ELR (cell line): ENCODE data around the gene FAM131A.

ENCODE experiments used
- DNase-seq: peaks from one replicate; pipeline ENCODE4 v3.0.0-alpha.2; 2015; ENCODE audit warnings: low read depth

FAM131A gene

DNA sequence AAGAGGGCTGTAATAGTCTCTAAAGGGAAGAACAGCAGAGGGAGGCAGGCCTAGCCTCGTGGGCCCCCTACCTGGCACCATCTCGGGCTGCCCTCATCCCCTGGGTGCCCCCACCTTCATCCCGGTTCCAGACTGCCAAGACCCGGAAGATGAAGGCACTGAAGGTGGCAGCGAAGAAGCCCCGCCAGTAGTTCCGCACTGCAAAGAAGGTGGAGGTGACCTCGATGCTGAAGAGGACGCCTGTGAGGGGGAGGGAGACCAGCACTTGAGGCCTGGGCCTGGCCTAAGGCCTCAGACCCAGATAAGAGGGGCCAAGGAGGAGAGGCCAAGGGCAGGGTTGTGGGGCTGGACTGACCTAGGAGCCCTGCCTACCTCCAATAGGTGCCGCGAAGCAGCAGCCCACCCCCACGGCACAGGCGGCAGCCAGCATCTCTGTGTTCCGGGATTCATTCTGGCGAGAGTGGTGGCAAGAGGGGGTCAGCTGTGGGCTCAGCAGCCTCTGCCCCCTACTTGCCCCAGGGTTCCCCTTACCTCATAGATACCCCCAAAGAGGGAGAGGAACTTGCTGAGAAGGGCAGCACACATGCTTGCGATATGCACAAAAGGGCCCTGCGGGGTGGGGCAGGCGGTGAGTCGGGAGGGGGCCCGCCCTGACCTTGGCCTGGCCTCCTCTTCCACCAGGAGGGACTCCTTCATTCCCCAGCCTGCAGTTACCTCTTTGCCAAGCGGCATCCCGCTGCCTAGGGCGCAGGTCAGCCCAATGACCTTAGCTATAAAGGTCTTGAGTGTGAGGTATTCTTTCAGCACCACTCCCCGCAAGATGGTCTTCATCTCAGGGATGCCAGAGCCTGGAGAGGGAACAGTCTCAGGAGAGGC is 20.1 kb downstream of the FAM131A start:
- no peak for DNase-seq

DNA sequence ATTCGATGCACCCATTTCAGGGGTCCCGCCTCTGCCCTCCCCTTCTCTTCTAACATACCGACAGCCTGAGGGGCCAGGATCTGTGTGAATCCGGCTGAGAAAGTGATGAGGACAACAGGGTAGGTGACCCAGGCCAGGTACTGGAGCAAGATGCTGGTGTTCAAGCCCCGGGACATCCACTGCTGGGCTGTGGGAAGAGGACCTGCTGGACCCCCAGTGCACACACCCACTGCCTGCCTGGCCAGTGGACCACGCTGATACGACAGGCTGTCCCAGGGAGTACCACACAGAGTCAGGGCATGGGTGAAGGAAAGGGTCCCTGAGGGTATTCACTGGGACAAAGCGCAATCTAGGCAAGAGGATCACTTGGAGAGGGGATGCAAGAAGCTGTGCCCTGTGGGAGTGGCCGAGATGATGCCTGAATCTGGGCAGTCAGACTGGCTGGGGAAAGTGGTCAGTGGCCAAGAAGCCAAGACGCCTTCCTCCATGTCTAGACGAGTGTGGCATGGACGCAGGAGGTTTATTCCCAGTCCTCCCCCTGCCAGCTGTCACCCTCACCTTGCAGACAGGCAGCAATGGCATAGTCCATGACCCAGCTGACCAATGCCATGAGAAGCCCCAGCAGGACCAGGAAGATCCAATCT is 20.8 kb downstream of the FAM131A start:
- DNase-seq: no peak

DNA sequence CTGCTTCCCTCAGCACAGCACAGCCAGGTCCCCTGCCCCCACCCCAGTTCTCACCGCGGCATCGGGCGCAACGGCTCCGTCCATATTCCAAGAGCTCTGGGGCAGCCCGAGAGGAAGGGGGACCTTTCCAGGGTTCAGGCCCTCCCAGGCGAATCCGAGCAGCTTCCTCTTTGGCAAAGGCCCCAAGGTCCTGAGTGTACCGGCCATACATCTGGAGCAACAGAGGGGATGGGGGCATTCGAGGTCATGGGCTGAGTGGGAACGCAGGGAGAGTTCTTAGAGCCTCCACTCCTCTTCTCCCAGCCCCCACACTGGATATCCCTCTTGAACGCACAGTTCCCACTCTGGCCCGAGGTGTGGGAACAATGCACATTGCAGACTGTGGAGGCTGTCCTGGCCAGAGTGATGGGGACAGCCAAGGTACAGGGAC is 21.5 kb downstream of the FAM131A start:
- DNase-seq: no peak

DNA sequence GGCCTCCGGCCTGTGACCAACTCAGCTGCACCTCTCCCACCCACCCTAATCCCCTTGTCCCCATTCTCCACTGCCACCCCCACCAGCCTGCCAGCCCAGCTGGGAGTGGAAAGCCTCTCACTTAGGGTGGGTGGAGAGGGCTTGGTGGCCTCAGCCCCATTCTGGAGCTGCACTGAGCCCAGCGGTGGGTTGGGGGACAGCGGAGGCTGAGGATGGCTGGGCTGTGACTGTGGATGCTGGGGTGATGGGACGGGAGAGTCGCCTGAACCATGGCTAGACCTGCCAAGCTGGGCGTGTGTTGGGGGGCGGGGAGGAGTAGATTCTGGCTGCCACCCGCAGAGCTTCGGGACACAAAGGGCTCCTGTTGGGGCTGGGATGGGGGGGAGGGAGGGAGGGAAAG is 22.2 kb downstream of the FAM131A start:
- no peak for DNase-seq

DNA sequence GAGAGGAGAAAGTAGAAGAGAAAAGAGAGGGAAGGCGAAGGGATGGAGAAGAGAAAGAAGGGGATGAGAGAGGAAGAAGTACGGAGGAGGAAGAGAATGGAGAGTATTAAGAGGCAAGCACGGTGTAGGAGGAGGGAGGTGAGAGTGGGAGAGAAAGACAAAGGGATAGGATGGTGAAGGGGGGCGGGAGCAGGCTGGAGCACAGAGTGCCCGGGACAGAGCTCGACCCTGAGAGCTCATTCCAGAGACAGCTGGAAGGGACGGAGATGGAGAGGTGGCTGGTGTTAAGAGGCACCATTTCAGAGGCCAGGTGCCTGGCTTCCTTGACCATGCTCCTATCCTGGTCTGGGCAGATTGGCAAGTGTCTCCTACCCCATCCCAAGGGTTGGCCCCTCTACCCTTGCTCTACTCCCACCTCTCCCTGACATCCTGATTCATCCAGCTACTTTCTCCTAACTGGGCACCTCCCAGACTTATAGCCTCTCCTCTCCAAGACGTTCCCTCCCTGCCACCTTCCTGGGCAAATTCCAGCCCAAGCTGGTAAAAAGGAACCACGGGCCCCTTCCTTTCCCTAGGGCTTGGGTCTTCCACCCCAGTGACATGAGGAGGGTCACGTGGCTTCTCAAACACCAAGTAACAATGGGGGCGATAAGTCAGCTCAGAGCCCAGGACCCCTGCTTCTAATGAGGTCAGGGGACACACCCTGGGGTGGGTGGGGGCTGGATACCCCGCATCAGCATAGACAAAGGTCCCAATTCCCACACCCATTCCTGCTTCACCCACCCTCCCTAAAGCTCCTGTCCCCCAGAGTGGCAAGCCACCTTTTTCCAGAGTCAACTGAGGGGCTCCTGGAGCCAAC is 22.9 kb downstream of the FAM131A start:
- no peak for DNase-seq

DNA sequence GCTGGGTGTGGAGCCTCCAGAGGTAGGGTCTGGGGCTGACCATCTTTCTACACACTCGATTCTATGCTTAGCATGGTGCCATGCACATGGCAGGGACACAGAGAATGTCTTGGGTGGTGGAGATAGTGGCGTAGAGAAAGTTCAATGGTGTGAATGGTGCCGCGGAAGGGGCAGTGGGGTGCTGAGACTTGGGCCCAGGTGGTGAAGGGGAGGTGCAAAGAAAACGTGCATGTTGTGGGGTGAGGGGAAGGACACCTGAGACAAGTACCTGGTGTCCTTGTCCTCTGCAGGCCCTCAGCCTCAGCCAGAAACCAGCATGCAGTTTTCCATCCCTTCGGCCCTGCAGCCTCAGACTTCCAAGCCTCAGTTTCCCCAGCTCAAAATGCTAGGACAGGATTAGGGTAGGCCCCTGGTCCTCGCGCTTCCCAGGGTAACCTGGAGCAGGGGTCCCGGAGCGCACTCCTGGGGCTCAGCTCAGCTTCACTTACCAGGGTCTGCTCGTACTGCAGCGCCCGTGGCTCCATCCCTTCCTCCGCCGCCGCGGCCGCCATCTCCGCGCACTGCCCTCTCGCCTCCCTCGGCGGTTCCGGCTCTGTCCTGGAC is 23.6 kb downstream of the FAM131A start:
- no peak for DNase-seq

DNA sequence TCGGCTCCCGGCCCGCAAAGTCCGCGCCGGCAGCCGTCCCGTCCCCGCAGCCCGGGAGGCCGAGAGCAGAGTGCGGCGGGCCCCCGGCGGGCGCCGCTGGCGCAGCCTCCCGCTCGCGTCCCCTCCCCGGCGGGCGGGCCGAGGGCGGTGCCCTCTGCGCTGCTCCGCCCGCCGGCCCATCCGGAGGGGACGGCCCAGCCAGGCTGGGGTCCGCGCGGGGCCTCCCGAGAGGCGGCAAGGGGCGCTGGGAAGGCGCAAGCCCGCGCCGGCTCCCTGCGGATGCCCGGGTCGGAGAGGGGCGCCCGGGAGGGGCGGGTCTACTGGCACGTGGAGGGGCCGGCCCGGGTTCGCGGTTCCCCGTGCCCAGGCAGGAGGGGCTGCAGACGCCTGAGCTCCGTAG is 24.1 kb downstream of the FAM131A start, which contains the start of the genes CLCN2 and POLR2H:
Gene CLCN2 (minus strand): TSS at position 74 of the 400 bp plus-strand sequence. CDS start 126 bp downstream, outside the sequence.
Gene POLR2H (plus strand): TSS at position 179 of the 400 bp plus-strand sequence. CDS start 1,783 bp downstream, outside the sequence.
- peak; percentile 65 for DNase-seq

DNA sequence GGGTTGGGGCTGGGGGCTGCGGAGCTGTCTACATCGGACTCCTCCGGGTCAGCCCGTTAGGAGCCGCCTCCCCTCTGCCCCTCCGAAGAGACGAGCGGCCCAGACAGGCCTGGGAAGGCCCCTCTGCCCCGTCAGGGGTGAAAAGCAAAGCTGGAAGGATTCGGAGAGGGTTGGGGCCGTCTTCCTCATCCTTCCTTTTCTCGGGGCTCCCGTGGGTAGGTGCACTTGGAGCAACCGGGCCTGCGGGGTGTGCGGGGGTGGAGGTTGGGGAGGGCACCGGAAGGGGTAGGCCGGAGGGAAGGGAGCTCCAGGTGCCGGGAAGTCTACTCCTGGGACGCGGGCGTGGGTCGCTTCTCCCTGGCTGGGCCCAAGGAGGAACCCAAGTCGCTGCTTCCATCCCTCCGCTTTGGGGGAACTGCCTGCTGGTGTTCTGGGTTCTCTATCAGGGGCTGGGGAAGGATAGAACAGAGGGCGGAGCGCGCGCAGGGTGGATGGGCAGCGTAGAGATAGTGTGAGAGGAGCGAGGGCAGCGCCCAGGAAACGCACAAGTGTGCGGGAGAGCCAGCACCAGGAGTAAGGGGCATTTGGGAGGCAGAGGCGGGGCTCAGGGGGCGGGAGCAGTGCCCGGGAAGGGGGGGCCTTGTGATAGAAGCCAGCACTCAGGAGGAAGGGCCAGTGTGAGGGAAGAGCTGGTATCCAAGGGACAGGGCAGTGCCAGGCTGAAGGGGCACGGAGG is 24.7 kb downstream of the FAM131A start:
- DNase-seq: peak; percentile 72

DNA sequence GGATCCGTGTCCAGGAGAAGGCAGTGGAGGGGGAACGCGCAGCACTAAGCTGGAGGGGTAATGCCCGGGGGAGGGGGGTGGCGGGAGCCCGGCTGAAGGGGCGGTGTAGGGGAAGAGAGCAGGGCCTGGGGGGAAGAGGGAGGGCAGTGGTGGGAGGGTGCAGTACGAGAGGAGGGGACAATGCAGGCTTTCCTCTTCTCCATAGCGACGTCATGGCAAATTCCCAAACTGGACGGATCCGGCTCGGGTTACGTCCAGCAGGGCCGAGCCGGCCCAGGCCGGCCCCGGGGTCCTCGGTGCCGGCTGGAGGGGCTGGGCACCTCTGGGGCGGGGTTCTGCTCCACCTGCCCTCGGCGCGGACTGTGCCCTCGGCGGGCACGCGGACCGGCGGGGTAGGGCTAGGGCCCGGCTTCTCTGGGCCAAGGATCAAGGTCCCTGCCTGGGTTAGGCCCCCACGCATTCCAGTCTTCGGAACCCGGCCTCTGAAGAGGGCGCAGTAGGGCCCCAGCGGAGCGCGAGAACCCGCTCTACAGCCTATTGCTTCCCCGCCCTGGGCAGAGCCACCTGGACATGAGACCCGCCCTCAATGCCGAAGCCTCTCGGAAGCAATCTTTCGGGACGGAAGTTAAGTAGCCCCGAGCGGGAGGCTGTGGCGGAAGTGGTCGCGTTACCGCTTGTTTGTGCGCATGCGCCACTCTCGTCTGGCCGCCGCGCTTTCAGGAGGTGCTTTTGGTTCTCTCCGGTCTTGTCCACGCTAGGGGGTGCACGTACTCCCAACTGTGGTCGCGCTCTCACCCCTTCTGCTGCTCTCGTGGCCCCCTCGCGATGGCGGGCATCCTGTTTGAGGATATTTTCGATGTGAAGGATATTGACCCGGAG is 25.5 kb downstream of the FAM131A start:
- DNase-seq: peak; percentile 99

DNA sequence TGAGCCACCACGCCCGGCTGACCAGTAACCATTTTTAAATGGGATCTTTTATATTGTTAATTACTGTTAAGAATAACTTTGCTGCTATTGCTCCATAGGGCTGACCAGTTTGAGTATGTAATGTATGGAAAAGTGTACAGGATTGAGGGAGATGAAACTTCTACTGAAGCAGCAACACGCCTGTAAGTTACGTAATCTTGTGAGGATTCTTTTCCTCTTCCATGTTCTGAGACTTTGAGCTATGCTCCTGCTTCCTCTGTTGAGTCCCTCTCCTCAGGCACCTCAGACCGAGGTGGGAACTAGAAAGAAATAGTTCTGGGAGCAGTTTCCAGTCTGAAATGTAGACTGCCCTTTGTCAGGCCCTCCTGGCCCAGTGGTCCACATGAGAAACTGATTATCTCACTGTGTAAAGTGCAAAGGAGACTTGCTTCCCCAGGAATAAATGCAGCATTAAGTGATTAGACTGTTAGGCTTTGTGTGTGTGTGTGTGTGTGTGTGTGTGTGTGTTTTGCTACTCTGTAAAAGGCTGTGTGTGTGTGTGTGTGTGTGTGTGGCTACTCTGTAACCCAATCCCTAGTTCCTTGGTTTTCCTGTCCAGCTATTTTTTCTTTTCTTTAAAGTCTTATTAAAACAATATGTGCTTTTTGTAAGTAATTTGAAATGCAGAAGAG is 29.4 kb downstream of the FAM131A start:
- no peak for DNase-seq

DNA sequence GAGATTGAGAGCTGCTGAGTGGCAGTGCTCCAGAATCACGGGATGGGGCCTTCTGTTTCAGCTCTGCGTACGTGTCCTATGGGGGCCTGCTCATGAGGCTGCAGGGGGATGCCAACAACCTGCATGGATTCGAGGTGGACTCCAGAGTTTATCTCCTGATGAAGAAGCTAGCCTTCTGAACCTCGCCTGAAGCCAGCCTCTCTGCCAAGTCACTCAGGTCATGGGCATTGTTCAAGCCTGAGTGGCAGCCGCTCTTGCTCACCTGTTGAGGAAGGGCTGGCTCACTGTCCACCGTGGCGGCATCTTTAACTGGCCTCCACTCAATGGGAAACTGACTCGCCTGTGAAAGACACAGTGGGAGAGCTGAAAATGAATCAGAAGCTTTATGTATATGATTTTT is 30.7 kb downstream of the FAM131A start:
- DNase-seq: no peak

DNA sequence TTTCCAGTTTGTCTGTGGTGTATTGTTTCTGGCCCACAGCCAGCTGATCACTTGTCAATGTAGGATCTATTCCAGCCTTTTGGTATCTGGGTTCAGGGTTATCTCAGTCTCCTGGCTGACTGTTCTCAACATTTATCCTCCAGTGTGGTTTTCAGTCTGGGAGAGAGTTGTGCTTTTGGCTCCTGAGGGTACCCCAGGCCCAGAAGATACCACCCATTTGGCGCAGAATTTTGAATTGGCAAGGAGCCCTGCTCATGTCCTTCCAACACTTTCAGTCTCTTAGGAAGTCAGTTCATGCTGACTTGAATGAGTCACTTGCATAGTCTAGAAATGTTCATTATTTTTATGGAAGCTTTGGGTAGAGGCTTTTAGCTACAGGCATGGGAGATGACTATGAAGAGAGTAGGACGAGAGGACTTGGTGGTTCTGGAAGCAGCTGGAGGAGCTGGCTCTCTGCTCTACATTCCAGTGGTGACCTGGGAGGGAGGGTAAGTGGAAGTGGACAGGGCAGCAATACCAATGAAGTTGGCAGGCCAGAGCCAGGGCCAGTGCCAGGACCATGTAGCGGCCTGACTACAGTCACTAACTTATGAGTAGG is 31.3 kb downstream of the FAM131A start:
- peak; percentile 34 for DNase-seq

DNA sequence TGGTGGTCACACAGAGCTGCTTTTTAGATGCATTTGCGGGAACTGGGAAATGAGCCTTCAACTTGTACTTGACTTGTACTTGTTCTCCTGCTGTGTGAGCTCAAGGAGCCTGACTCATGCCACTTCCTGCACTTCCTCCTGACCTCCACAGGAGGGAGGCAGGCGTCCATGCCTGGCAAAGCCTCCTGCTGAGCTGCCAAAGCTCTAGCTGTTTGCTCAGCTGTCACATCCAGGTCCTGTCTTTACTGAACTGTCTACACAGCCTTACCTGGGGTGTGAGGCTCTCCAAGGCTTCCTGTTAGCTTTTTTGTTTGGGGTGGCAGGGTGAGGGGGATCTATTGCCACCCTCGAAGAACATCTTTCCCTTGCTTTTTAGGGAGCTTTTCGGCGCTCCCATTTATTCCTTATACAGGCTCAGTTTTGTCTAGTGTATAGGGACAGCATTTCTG is 34.2 kb downstream of the FAM131A start:
- DNase-seq: peak; percentile 89

DNA sequence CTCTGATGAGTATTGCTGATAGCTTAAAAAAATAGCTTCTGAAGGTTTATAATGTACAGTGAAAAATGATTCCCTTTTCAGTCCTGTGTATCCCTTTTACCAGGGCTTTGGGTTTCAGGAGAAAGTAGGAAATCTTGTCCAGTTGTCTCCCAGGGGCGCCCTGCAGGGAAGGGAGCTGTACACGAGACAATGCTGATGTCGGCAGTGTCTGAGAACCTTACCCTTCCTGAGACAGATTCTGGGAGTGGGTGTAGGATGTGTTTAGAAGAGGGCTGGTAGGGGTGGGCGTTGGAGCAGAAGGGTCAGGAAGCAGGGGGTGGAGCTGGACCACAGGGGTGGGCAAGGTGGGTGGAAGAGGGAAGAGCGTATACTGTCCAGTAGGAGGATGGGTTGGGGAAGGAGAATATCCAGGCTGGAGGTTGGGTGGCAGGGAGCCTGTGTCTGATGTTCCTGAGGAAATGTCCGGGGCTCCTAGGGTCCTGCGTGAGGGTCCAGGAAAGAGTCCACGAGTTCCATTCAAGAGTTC is 35.0 kb downstream of the FAM131A start:
- DNase-seq: no peak

DNA sequence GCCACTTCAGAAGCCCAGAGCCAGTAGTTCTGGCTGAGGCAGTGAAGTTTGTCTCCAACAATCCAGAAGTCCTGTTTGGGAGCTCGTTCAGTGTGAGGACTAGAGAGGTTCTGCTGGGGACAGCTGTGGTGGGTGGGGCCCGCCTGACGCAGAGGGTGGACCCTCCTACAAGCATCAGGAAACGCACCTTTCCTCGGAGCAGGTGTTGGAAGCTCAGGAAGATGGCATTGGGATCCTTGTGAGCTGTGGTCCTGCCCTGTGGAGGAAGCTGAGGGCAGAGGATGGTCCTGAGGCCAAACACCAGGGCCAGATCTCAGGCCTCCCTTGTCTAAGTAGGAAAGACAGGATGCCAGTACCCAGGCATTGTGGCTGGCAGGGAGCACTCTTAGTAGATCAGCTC is 35.5 kb downstream of the FAM131A start:
- DNase-seq: no peak

DNA sequence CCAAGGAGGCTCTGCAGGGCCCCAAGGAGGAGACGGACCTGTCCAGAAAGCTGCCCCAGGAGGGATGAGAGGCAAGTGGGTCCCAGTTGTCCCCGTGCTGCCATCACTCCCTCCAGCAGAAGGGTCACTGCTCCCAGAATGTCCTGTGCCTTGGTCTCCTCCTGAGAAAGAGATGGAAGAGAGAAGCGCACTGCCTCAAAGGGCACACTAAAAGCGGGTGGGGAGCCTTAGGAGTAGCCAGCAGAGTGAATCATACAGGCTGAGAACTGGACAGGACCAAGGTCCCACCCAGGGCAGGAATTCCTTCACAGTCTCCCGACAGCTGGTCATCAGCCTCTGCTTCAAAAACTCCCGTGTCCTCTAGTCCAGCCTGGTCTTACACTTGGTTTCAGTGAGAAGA is 36.0 kb downstream of the FAM131A start:
- DNase-seq: peak; percentile 28

DNA sequence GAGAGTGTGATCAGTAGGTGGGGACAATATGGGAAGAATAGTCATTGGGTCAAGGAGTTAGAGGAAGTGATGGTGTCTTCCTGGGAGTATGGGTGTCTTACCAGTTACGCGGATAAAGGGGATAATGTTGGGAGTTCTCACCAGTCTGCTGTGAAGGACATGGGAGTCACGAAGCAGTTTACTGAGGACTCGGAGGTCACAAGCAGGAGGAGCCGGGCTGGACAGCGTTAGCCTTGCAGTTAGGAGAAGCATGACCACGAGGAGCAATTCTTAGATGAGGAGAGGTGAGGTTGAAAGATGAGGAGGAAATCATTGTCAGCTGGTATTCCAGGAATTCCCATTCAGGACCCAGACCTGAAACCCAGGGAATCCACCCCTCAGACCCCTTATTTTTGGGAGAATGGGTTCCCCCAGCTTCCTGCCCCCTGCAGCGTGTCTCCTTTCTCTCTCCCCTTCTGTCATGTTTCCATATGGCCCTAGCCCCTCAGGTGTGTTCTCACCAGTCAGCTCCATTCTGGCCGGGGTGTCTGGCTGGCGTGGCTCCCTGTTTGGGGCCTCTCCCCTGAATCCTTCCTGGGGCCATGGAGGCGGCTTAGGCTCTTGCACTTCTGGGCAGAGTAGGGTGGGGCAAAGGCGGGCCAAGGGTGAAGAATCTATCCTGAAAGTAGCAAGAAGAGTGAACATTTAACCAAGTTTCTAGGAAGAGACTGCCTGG is 38.5 kb downstream of the FAM131A start:
- no peak for DNase-seq

DNA sequence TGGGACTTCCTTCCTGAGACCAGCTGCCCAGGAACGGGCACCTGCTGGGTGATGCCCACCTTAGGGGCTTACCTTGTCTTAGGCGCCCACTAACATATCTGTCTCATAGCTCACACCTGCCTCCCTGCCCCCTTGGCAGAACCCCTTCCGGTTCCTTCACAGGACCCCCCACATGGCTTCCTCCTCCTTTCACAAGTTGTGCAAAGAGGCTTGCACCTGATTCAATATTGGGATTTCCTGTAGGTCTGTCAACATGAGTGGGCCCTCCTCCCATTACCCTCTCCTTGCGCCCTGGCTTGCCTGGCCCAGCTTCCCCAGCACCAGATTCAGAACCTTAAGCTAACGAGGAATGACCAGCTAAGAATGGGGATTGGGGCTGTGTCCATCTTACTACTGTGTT is 40.0 kb downstream of the FAM131A start:
- no peak for DNase-seq
